ENCODE data around the gene SIVA1. TPM values are rescaled to one million over a fixed set of nuclear protein-coding genes. Genes with fewer than 3 reads are reported as not detected.

SIVA1 gene
- total RNA-seq, 1 experiment from 2014 or later, result 128 TPM

- TF ChIP-seq, protein P1, sequence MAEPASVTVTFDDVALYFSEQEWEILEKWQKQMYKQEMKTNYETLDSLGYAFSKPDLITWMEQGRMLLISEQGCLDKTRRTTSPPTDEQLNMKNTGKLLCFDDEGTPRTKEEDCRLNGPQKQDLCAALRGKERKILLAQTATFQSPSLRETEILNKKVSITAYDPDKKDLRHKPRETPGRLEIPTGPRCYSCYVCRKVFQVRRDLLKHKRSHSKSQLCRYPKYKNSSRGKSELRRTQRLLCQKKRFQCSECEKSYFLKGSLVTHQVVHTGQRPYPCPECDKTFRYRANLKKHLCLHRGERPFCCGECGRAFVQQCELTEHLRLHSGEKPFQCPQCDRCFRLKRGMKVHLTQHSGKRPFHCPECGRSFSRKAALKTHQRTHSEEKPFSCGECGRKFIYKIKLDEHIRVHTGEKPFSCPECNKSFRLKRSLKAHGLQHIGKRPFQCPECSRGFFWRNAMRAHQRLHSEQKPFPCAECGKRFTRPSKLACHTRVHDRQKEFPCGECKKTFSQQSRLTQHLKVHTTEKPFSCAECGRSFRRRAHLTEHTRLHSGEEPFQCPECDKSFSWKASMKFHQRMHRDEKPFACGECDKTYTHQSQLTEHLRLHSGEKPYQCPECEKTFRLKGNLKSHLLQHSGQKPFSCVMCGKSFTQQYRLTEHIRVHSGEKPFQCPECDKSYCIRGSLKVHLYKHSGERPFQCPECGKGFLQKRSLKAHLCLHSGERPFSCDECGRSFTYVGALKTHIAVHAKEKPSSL (CRISPR knock-in tag; conservative IDR thresholded peaks at IDR 0.05), result no peak
- TF ChIP-seq PRRX2 (CRISPR knock-in tag; IDR thresholded peaks at IDR 0.05), result no peak
- TF ChIP-seq MLX (CRISPR knock-in tag; IDR thresholded peaks at IDR 0.05), result no peak
- TF ChIP-seq GRHL2 (CRISPR knock-in tag; IDR thresholded peaks at IDR 0.05; ENCODE audit: insufficient replicate concordance, severe bottlenecking), result no peak
- no peak for TF ChIP-seq NFE2L1 (CRISPR knock-in tag; IDR thresholded peaks at IDR 0.05)
- TF ChIP-seq ZNF263 (CRISPR knock-in tag; IDR thresholded peaks at IDR 0.05; ENCODE audit: low read depth), result no peak
- no peak for TF ChIP-seq NR3C1 (CRISPR knock-in tag; conservative IDR thresholded peaks at IDR 0.05; ENCODE audit: low read depth)
- TF ChIP-seq ELF4 (CRISPR knock-in tag; IDR thresholded peaks at IDR 0.05; ENCODE audit: low read depth), result no peak
- no peak for TF ChIP-seq ZNF416 (CRISPR knock-in tag; IDR thresholded peaks at IDR 0.05)
Observed at GRCh38 chr14:104709387-104710039, 43.4 kb upstream of the SIVA1 start (continued).

GRCh38 chr14:104710071-104710735, 42.7 kb upstream of the SIVA1 start:
- no peaks in the 10 kb centered on the region for H3K9me3 Mint-ChIP-seq
- no peak overlapping the region for H3K4me3 Mint-ChIP-seq
- peaks cover 3% of the 10 kb centered on the region; the same call in 1 of the 2 replicates for H3K4me1 Mint-ChIP-seq
- ChIA-PET CTCF (interaction anchor here (1.3 to 2.1 kb wide), 4 partner anchors 15 to 59 kb away, joined by 4 to 13 read pairs (median 6); no protein-coding TSS in a partner anchor), POLR2A (no interaction called here)
- TF ChIP-seq ESRRA (CRISPR knock-in tag; IDR thresholded peaks at IDR 0.05; ENCODE audit: borderline replicate concordance), result no peak
- no peak for ATAC-seq
- H3K27ac Mint-ChIP-seq, result no peak overlapping the region
- H3K36me3 Mint-ChIP-seq, result peaks cover 7% of the 10 kb centered on the region
- DNase-seq (ENCODE audit: low spot score), result no peak
- H3K27me3 Mint-ChIP-seq (ENCODE audit: low read depth), result no peaks in the 10 kb centered on the region

- Mint-ChIP-seq H3K4me3 (no peak overlapping the region), H3K4me1 (no peaks in the 10 kb centered on the region), H3K27ac (no peak overlapping the region), H3K27me3 (ENCODE audit: low read depth) (no peaks in the 10 kb centered on the region), H3K9me3 (no peaks in the 10 kb centered on the region), H3K36me3 (peaks cover 7% of the 10 kb centered on the region)
- TF ChIP-seq RORB (CRISPR knock-in tag; IDR thresholded peaks at IDR 0.05) (no peak), ZNF121 (CRISPR knock-in tag; IDR thresholded peaks at IDR 0.05) (no peak), NR1H2 (CRISPR knock-in tag; IDR thresholded peaks at IDR 0.05) (no peak)
- ChIA-PET POLR2A (interaction anchor here (0.9 kb wide), 1 partner anchor 12 kb away, joined by 3 read pairs; no protein-coding TSS in a partner anchor), CTCF (interaction anchor here (0.6 to 1.5 kb wide), 2 partner anchors 47 to 657 kb away, joined by 3 read pairs; no protein-coding TSS in a partner anchor)
- no peak for DNase-seq (ENCODE audit: low spot score)
- no peak for ATAC-seq
Observed at GRCh38 chr14:104712881-104713734, 39.8 kb upstream of the SIVA1 start.

DNA sequence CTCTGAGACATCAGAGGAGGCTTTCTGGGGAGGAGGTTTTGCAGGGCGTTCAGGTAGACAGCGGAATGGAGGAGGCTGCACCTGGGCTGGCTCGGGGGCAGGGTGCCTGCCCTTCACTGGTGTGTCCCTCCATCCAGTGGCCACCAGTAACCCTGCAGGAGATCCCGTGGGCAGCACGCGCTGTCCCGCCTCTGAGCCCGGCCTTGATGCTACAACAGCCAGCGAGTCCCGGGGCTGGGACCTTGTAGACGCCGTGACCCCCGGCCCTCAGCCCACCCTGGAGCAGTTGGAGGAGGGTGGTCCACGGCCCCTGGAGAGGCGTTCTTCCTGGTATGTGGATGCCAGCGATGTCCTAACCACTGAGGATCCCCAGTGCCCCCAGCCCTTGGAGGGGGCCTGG, 38.9 kb upstream of the SIVA1 start:
- H3K4me3 Mint-ChIP-seq, result no peak overlapping the region
- H3K27ac Mint-ChIP-seq, result no peak overlapping the region
- CTCF ChIA-PET, result no interaction called here
- POLR2A ChIA-PET, result no interaction called here
- peaks cover 7% of the 10 kb centered on the region for H3K36me3 Mint-ChIP-seq
- no peaks in the 10 kb centered on the region for H3K27me3 Mint-ChIP-seq (ENCODE audit: low read depth)
- DNase-seq (ENCODE audit: low spot score), result no peak
- TF ChIP-seq ZNF232 (CRISPR knock-in tag; IDR thresholded peaks at IDR 0.05) (no peak), TEAD4 (CRISPR knock-in tag; IDR thresholded peaks at IDR 0.05) (no peak), ZNF121 (CRISPR knock-in tag; IDR thresholded peaks at IDR 0.05) (no peak), TCF7 (CRISPR knock-in tag; IDR thresholded peaks at IDR 0.05; ENCODE audit: low read depth) (no peak), GTF2I (CRISPR knock-in tag; conservative IDR thresholded peaks at IDR 0.05) (no peak), ZNF138 (CRISPR knock-in tag; conservative IDR thresholded peaks at IDR 0.05) (no peak), ATF1 (CRISPR knock-in tag; IDR thresholded peaks at IDR 0.05) (no peak)
- TF ChIP-seq, protein P2, sequence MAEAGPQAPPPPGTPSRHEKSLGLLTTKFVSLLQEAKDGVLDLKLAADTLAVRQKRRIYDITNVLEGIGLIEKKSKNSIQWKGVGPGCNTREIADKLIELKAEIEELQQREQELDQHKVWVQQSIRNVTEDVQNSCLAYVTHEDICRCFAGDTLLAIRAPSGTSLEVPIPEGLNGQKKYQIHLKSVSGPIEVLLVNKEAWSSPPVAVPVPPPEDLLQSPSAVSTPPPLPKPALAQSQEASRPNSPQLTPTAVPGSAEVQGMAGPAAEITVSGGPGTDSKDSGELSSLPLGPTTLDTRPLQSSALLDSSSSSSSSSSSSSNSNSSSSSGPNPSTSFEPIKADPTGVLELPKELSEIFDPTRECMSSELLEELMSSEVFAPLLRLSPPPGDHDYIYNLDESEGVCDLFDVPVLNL (CRISPR knock-in tag; IDR thresholded peaks at IDR 0.05; ENCODE audit: borderline replicate concordance, low read depth), result no peak
- TF ChIP-seq, protein P3, sequence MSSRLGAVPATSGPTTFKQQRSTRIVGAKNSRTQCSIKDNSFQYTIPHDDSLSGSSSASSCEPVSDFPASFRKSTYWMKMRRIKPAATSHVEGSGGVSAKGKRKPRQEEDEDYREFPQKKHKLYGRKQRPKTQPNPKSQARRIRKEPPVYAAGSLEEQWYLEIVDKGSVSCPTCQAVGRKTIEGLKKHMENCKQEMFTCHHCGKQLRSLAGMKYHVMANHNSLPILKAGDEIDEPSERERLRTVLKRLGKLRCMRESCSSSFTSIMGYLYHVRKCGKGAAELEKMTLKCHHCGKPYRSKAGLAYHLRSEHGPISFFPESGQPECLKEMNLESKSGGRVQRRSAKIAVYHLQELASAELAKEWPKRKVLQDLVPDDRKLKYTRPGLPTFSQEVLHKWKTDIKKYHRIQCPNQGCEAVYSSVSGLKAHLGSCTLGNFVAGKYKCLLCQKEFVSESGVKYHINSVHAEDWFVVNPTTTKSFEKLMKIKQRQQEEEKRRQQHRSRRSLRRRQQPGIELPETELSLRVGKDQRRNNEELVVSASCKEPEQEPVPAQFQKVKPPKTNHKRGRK (CRISPR knock-in tag; IDR thresholded peaks at IDR 0.05; ENCODE audit: borderline replicate concordance), result no peak
- ATAC-seq, result no peak
- no peaks in the 10 kb centered on the region for H3K9me3 Mint-ChIP-seq
- H3K4me1 Mint-ChIP-seq, result no peaks in the 10 kb centered on the region
